ENCODE data around the gene TAGLN3.

DNA sequence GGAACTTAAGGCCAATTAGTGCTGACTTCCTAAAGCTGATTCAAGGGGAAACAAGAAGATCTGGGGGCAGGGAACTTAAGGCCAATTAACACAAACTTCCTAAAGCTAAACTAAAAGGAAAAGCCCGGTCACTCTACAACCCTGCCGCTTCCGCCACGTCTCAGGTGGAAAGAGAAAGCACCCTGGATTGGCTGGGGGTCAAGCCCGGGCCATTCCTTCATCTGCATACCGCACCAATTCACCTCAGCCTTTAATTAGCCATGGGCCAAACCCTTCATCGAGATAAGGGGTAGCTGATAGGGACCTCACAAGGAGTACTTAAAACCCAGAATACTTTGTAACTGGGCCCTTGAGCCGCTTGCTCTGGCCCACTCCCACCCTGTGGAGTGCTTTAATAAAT lies 50.2 kb downstream of the TAGLN3 start:
- TF ChIP-seq, protein P1, sequence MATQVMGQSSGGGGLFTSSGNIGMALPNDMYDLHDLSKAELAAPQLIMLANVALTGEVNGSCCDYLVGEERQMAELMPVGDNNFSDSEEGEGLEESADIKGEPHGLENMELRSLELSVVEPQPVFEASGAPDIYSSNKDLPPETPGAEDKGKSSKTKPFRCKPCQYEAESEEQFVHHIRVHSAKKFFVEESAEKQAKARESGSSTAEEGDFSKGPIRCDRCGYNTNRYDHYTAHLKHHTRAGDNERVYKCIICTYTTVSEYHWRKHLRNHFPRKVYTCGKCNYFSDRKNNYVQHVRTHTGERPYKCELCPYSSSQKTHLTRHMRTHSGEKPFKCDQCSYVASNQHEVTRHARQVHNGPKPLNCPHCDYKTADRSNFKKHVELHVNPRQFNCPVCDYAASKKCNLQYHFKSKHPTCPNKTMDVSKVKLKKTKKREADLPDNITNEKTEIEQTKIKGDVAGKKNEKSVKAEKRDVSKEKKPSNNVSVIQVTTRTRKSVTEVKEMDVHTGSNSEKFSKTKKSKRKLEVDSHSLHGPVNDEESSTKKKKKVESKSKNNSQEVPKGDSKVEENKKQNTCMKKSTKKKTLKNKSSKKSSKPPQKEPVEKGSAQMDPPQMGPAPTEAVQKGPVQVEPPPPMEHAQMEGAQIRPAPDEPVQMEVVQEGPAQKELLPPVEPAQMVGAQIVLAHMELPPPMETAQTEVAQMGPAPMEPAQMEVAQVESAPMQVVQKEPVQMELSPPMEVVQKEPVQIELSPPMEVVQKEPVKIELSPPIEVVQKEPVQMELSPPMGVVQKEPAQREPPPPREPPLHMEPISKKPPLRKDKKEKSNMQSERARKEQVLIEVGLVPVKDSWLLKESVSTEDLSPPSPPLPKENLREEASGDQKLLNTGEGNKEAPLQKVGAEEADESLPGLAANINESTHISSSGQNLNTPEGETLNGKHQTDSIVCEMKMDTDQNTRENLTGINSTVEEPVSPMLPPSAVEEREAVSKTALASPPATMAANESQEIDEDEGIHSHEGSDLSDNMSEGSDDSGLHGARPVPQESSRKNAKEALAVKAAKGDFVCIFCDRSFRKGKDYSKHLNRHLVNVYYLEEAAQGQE (IDR thresholded peaks at IDR 0.05): no peak
- TF ChIP-seq, protein P2, sequence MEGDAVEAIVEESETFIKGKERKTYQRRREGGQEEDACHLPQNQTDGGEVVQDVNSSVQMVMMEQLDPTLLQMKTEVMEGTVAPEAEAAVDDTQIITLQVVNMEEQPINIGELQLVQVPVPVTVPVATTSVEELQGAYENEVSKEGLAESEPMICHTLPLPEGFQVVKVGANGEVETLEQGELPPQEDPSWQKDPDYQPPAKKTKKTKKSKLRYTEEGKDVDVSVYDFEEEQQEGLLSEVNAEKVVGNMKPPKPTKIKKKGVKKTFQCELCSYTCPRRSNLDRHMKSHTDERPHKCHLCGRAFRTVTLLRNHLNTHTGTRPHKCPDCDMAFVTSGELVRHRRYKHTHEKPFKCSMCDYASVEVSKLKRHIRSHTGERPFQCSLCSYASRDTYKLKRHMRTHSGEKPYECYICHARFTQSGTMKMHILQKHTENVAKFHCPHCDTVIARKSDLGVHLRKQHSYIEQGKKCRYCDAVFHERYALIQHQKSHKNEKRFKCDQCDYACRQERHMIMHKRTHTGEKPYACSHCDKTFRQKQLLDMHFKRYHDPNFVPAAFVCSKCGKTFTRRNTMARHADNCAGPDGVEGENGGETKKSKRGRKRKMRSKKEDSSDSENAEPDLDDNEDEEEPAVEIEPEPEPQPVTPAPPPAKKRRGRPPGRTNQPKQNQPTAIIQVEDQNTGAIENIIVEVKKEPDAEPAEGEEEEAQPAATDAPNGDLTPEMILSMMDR (IDR thresholded peaks at IDR 0.05; ENCODE audit: low read depth, low read length, missing input control): no peak
- TF ChIP-seq, protein P3, sequence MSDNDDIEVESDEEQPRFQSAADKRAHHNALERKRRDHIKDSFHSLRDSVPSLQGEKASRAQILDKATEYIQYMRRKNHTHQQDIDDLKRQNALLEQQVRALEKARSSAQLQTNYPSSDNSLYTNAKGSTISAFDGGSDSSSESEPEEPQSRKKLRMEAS (IDR thresholded peaks at IDR 0.05): no peak
- TF ChIP-seq SP1 (IDR thresholded peaks at IDR 0.05): no peak
- no peak for TF ChIP-seq YY1 (IDR thresholded peaks at IDR 0.05)
- no peak for TF ChIP-seq EGR1 (IDR thresholded peaks at IDR 0.05; ENCODE audit: low read depth in 2 of 2)
- TF ChIP-seq RAD21 (IDR thresholded peaks at IDR 0.05): no peak
- no peak for TF ChIP-seq ATF3 (IDR thresholded peaks at IDR 0.05)
- TF ChIP-seq JUND (IDR thresholded peaks at IDR 0.05): no peak
- TF ChIP-seq, protein P4, sequence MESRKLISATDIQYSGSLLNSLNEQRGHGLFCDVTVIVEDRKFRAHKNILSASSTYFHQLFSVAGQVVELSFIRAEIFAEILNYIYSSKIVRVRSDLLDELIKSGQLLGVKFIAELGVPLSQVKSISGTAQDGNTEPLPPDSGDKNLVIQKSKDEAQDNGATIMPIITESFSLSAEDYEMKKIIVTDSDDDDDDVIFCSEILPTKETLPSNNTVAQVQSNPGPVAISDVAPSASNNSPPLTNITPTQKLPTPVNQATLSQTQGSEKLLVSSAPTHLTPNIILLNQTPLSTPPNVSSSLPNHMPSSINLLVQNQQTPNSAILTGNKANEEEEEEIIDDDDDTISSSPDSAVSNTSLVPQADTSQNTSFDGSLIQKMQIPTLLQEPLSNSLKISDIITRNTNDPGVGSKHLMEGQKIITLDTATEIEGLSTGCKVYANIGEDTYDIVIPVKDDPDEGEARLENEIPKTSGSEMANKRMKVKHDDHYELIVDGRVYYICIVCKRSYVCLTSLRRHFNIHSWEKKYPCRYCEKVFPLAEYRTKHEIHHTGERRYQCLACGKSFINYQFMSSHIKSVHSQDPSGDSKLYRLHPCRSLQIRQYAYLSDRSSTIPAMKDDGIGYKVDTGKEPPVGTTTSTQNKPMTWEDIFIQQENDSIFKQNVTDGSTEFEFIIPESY (IDR thresholded peaks at IDR 0.05): no peak
- TF ChIP-seq GABPA (IDR thresholded peaks at IDR 0.05 in 1 of 2, conservative IDR thresholded peaks at IDR 0.05 in 1 of 2): no peak
- no peak for TF ChIP-seq TAF1 (conservative IDR thresholded peaks at IDR 0.05)
- TF ChIP-seq RXRA (IDR thresholded peaks at IDR 0.05): no peak
